NB4 (cell line): ENCODE results near the gene CTXN1.
A peak's percentile ranks its signal among the peaks of the same experiment; 100 is the strongest.

ENCODE experiments used
- POLR2A ChIP-seq: IDR thresholded peaks from 2 replicates; pipeline ENCODE4 v1.6.1; 2011; ENCODE audit warnings: mild to moderate bottlenecking; ENCODE audit not compliant: insufficient read length; ENCODE audit errors: extremely low read depth
- TF ChIP-seq, protein P1 (sequence below): IDR thresholded peaks from one replicate; pipeline ENCODE4 v1.5.1; 2012; ENCODE audit warnings: low read depth, low read length

DNA sequence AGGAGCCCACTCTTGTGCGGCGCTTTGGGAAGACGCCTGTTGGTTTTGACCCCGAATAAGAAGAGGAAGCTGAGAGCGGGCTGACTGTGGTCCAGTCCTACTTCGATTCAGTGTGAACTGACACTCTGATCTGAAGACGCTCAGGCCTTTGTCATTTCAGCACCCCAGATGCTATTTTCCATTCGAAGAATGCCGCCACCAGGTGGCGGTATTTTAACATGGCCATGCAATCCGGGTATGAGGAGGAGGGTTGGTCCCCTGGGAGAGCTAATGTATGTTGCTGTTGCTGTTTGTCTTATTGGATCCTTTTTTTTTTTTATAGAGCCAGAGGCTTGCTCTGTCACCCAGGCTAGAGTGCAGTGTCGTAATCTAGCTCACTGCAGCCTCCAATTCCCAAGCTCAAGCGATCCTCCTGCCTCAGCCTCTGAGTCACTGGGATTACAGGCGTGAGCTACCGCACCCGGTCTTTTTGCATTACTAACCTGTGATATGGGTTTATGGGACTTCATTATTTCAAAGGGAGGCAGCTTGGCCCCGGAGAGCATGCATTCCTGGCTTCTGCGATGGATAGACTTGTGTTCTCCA, 18.3 kb upstream of the CTXN1 start:
- TF ChIP-seq, protein P1, sequence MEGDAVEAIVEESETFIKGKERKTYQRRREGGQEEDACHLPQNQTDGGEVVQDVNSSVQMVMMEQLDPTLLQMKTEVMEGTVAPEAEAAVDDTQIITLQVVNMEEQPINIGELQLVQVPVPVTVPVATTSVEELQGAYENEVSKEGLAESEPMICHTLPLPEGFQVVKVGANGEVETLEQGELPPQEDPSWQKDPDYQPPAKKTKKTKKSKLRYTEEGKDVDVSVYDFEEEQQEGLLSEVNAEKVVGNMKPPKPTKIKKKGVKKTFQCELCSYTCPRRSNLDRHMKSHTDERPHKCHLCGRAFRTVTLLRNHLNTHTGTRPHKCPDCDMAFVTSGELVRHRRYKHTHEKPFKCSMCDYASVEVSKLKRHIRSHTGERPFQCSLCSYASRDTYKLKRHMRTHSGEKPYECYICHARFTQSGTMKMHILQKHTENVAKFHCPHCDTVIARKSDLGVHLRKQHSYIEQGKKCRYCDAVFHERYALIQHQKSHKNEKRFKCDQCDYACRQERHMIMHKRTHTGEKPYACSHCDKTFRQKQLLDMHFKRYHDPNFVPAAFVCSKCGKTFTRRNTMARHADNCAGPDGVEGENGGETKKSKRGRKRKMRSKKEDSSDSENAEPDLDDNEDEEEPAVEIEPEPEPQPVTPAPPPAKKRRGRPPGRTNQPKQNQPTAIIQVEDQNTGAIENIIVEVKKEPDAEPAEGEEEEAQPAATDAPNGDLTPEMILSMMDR = peak; percentile 78
- TF ChIP-seq POLR2A = no peak
